ENCODE results near the gene SLC16A7.

SLC16A7 gene, protein sequence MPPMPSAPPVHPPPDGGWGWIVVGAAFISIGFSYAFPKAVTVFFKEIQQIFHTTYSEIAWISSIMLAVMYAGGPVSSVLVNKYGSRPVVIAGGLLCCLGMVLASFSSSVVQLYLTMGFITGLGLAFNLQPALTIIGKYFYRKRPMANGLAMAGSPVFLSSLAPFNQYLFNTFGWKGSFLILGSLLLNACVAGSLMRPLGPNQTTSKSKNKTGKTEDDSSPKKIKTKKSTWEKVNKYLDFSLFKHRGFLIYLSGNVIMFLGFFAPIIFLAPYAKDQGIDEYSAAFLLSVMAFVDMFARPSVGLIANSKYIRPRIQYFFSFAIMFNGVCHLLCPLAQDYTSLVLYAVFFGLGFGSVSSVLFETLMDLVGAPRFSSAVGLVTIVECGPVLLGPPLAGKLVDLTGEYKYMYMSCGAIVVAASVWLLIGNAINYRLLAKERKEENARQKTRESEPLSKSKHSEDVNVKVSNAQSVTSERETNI

GRCh38 chr12:59595883-59596540, at the start of gene SLC16A7:
Gene SLC16A7, plus strand, starts transcription at chr12:59596029. Its CDS starts 108,773 bp downstream, at chr12:59704802.
- Histone ChIP-seq H3K4me1 (peaks cover 23 to 56% (median 42%) of the 10 kb centered on the region in 10 experiments), H3K9me3 (replicated peaks in 1 of 11) (no peaks in the 10 kb centered on the region), H3K27me3 (no peaks in the 10 kb centered on the region), H4K20me1 (no peaks in the 10 kb centered on the region), H3K27ac (peak within 1 kb of the TSS; percentile 91 to 100 (median 98)), H3K4me3 (peak within 1 kb of the TSS; percentile 66 to 91 (median 78)), H3K9ac (peak within 1 kb of the TSS; percentile 92 to 99 (median 96)), H3K4me2 (peak within 1 kb of the TSS; percentile 85 to 98 (median 91)), H3K36me3 (peaks cover 0 to 14% (median 0%) of the 10 kb centered on the region in 11 experiments; a peak in 4 of 22 replicates)
- TF ChIP-seq Cebpa-rat (IDR thresholded peaks at IDR 0.05) = no peak

DNA sequence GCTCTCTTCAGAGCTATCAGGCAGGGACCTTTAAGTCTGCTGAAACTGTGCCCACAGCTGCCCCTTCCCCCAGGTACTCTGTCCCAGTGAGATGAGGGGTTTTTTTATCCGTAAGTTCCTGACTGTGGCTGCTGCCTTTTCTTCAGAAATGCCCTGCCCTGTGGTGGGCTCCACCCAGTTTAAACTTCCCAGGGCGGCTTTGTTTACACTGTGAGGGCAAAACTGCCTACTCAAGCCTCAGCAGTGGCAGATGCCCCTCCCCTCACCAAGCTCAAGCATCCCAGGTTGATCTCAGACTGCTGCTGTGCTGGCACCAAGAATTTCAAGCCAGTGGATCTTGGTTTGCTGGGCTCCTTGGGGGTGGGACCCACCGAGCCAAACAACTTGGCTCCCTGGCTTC, 46.9 kb upstream of the SLC16A7 start:
- no peaks in the 10 kb centered on the region for H3K9me3 ChIP-seq (replicated peaks in 1 of 11)
- H3K4me1 ChIP-seq = no peaks in the 10 kb centered on the region
- H3K36me3 ChIP-seq = no peaks in the 10 kb centered on the region
- no peak for TF ChIP-seq Cebpa-rat (IDR thresholded peaks at IDR 0.05)
- H3K4me3 ChIP-seq = no peak overlapping the region
- no peak overlapping the region for H3K4me2 ChIP-seq
- no peaks in the 10 kb centered on the region for H3K27me3 ChIP-seq
- no peak overlapping the region for H3K9ac ChIP-seq
- no peaks in the 10 kb centered on the region for H4K20me1 ChIP-seq
- no peak overlapping the region for H3K27ac ChIP-seq

GRCh38 chr12:59559696-59560095, 36.1 kb upstream of the SLC16A7 start:
- H3K4me1 ChIP-seq = no peaks in the 10 kb centered on the region
- no peak for TF ChIP-seq Cebpa-rat (IDR thresholded peaks at IDR 0.05)
- H3K9me3 ChIP-seq (replicated peaks in 1 of 11) = no peaks in the 10 kb centered on the region
- no peaks in the 10 kb centered on the region for H3K27me3 ChIP-seq
- H3K4me3 ChIP-seq = no peak overlapping the region
- no peak overlapping the region for H3K9ac ChIP-seq
- no peak overlapping the region for H3K4me2 ChIP-seq
- no peaks in the 10 kb centered on the region for H3K36me3 ChIP-seq
- no peaks in the 10 kb centered on the region for H4K20me1 ChIP-seq
- H3K27ac ChIP-seq = no peak overlapping the region

- Histone ChIP-seq H3K27me3 (no peaks in the 10 kb centered on the region), H3K27ac (no peak overlapping the region), H3K4me2 (no peak overlapping the region), H3K9ac (no peak overlapping the region), H3K4me1 (no peaks in the 10 kb centered on the region), H3K9me3 (replicated peaks in 1 of 11) (0 out of 22 replicates have a peak, but pooled peaks cover 0 to 8% (median 0%) of the 10 kb centered on the region in 11 experiments), H4K20me1 (no peaks in the 10 kb centered on the region), H3K36me3 (no peaks in the 10 kb centered on the region), H3K4me3 (no peak overlapping the region)
- no peak for TF ChIP-seq Cebpa-rat (IDR thresholded peaks at IDR 0.05)
These were observed 25.7 kb upstream of the SLC16A7 start for GRCh38 chr12:59570145-59570544.

DNA sequence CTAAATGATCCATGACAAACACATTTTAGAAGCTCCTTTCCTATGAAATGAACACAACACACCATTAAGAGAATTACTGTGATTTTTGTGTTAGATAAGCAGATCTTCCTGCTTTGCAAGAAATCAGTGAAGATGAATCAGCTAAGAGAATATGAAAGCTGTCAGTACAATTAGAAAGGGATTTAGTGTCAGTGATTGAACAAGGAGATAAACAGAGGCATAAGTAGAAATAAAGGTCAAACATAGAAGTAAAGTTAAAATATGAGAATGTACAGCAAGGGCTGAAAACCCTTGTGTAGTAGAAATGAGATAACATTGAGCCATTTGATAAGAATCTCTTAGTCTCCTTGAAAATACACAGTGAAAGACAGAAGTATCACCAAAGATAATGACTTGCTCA, 21.4 kb upstream of the SLC16A7 start:
- no peak for TF ChIP-seq Cebpa-rat (IDR thresholded peaks at IDR 0.05)
- peaks cover 0 to 10% (median 2%) of the 10 kb centered on the region in 10 experiments; a peak in 4 of 20 replicates for H3K4me1 ChIP-seq
- no peak overlapping the region for H3K4me3 ChIP-seq
- H3K9ac ChIP-seq = no peak overlapping the region
- H3K4me2 ChIP-seq = no peak overlapping the region
- 0 out of 22 replicates have a peak, but pooled peaks cover 0 to 8% (median 0%) of the 10 kb centered on the region in 11 experiments for H3K9me3 ChIP-seq (replicated peaks in 1 of 11)
- H3K27me3 ChIP-seq = no peaks in the 10 kb centered on the region
- no peaks in the 10 kb centered on the region for H4K20me1 ChIP-seq
- no peak overlapping the region for H3K27ac ChIP-seq
- H3K36me3 ChIP-seq = no peaks in the 10 kb centered on the region

DNA sequence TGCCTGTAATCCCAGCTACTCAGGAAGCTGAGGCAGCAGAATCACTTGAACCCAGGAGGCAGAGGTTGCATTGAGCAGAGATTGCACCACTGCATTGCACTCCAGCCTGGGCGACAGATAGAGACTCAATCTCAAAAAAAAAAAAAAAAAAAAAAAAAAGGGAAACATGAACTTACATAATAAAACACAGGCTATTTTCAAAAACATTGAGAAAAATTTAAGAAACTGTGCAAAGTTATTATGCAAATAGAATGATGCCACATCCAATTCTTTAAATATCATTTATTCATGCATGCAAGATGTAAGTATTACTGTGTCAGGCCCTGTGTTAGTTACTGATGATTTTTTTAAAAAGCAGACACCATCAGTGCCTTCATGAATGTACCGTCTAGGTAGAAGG, 20.0 kb upstream of the SLC16A7 start:
- Histone ChIP-seq H3K4me2 (no peak overlapping the region), H3K27ac (no peak overlapping the region), H3K27me3 (no peaks in the 10 kb centered on the region), H3K4me1 (peaks cover 0 to 10% (median 2%) of the 10 kb centered on the region in 10 experiments; a peak in 4 of 20 replicates), H3K4me3 (no peak overlapping the region), H4K20me1 (no peaks in the 10 kb centered on the region), H3K9me3 (replicated peaks in 1 of 11) (0 out of 22 replicates have a peak, but pooled peaks cover 0 to 5% (median 0%) of the 10 kb centered on the region in 11 experiments), H3K36me3 (no peaks in the 10 kb centered on the region), H3K9ac (no peak overlapping the region)
- no peak for TF ChIP-seq Cebpa-rat (IDR thresholded peaks at IDR 0.05)

GRCh38 chr12:59578254-59578653, 17.6 kb upstream of the SLC16A7 start:
- H3K27ac ChIP-seq = no peak overlapping the region
- no peaks in the 10 kb centered on the region for H3K36me3 ChIP-seq
- H3K27me3 ChIP-seq = no peaks in the 10 kb centered on the region
- no peaks in the 10 kb centered on the region for H3K9me3 ChIP-seq (replicated peaks in 1 of 11)
- H4K20me1 ChIP-seq = no peaks in the 10 kb centered on the region
- no peak overlapping the region for H3K4me3 ChIP-seq
- no peak overlapping the region for H3K9ac ChIP-seq
- TF ChIP-seq Cebpa-rat (IDR thresholded peaks at IDR 0.05) = no peak
- peaks cover 0 to 10% (median 2%) of the 10 kb centered on the region in 10 experiments; a peak in 4 of 20 replicates for H3K4me1 ChIP-seq
- H3K4me2 ChIP-seq = peak overlapping the region in 6 of 11 experiments; percentile 4 to 27 (median 16); a peak in 3 of 22 replicates

DNA sequence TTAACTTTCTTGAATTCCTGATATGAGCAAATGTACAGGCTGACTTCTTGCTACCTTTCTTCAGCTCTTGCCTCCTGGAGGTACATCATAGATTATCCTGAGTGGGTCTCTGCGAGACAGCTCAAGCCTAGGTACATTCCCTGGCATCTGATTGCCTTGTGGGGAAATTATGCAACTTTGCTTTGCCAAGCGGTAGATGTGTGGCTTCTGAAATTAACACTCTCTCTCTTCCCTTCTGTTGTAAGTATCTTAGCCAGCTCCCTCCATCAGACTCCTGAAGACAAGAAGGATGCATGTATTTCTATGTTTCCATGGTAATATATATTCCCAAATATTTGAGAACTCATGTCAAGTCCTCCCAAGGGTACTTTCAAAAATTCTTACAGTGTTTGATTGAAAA, 16.2 kb upstream of the SLC16A7 start:
- no peak overlapping the region for H3K4me3 ChIP-seq
- no peaks in the 10 kb centered on the region for H3K36me3 ChIP-seq
- no peaks in the 10 kb centered on the region for H4K20me1 ChIP-seq
- no peaks in the 10 kb centered on the region for H3K9me3 ChIP-seq (replicated peaks in 1 of 11)
- H3K4me2 ChIP-seq = no peak overlapping the region
- H3K27me3 ChIP-seq = no peaks in the 10 kb centered on the region
- peaks cover 0 to 10% (median 2%) of the 10 kb centered on the region in 10 experiments; a peak in 4 of 20 replicates for H3K4me1 ChIP-seq
- no peak overlapping the region for H3K27ac ChIP-seq
- no peak overlapping the region for H3K9ac ChIP-seq
- TF ChIP-seq Cebpa-rat (IDR thresholded peaks at IDR 0.05) = no peak

DNA sequence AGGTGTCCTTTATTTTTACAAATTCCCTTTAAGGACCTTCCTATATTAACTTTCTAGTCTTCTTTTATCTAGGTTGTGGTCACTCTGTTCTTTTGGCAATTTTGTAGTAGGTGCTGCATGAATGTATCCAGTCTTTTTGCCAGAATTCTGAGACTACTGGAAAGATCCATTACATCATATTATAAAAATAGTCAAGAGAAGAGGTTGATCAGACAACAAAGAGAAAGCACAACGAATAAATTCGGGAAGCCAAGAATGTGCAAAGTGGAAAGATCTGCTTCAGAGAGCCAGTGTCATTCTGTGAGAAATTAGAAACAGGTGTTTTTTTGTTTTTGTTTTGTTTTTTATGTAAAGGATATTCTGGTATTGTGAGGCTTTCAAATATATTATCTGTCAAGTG, 15.8 kb upstream of the SLC16A7 start:
- Histone ChIP-seq H3K4me3 (no peak overlapping the region), H3K9ac (no peak overlapping the region), H3K27me3 (no peaks in the 10 kb centered on the region), H3K36me3 (no peaks in the 10 kb centered on the region), H3K27ac (no peak overlapping the region), H3K9me3 (replicated peaks in 1 of 11) (no peaks in the 10 kb centered on the region), H3K4me1 (peaks cover 0 to 10% (median 2%) of the 10 kb centered on the region in 10 experiments; a peak in 4 of 20 replicates), H4K20me1 (no peaks in the 10 kb centered on the region), H3K4me2 (no peak overlapping the region)
- no peak for TF ChIP-seq Cebpa-rat (IDR thresholded peaks at IDR 0.05)
